NCI-H2029 (cell line): ENCODE results near the gene PLG.
"Not testable (repeated sequence)": the region's sequence is repeated elsewhere in the genome, so short reads cannot be mapped to it uniquely, and the experiment has no call there.

Source experiments
- DNase-seq: peaks from one replicate; lab custom pipeline; 2025; lab: John Stamatoyannopoulos, UW

Gene PLG

GRCh38 chr6:160775792-160776580, 73.9 kb downstream of the PLG start:
- DNase-seq = no peak

DNA sequence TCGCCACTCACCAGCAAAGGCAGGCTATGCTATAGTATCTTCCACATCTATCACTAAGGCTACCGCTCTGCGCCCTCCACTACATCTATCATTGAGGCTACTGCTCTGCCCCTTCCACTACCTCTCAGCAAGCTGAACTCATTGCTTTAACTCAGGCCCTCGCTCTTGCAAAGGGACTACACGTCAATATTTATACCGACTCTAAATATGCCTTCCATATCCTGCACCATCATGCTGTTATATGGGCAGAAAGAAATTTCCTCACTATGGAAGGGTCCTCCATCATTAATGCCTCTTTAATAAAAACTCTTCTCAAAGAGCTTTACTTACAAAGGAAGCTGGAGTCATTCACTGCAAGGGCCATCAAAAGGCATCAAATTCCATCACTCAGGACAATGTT, 77.1 kb downstream of the PLG start:
- not testable (repeated sequence) for DNase-seq

GRCh38 chr6:160780656-160781055, 78.6 kb downstream of the PLG start:
- DNase-seq = not testable (repeated sequence)

DNA sequence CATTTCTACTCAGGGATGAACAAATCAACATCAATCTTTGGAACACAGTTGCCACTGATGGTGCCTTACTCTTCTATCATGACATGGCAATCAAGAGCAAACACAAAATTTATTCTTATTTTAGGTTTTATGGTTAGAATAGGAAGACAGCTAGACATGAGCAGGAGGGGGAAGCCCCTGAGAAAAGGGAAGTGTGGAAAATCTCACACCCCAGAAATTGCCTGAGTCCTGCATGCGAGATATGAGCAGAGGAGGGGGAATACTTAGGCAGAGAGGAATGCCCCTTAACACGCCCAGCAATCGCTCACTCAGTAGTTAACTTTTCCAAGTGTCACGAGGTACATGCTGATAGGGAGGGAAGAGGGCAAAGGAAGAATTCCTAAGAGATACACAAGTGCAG, 79.3 kb downstream of the PLG start:
- no peak for DNase-seq

GRCh38 chr6:160782228-160782627, 80.2 kb downstream of the PLG start:
- no peak for DNase-seq

- no peak for DNase-seq
Measured at GRCh38 chr6:160783741-160784140, 81.7 kb downstream of the PLG start.

- DNase-seq = not testable (repeated sequence)
Measured at GRCh38 chr6:160788126-160788525, 86.1 kb downstream of the PLG start.

- DNase-seq = no peak
Measured at GRCh38 chr6:160788806-160789205, 86.8 kb downstream of the PLG start.

GRCh38 chr6:160789263-160790027, 87.4 kb downstream of the PLG start:
- no peak for DNase-seq

DNA sequence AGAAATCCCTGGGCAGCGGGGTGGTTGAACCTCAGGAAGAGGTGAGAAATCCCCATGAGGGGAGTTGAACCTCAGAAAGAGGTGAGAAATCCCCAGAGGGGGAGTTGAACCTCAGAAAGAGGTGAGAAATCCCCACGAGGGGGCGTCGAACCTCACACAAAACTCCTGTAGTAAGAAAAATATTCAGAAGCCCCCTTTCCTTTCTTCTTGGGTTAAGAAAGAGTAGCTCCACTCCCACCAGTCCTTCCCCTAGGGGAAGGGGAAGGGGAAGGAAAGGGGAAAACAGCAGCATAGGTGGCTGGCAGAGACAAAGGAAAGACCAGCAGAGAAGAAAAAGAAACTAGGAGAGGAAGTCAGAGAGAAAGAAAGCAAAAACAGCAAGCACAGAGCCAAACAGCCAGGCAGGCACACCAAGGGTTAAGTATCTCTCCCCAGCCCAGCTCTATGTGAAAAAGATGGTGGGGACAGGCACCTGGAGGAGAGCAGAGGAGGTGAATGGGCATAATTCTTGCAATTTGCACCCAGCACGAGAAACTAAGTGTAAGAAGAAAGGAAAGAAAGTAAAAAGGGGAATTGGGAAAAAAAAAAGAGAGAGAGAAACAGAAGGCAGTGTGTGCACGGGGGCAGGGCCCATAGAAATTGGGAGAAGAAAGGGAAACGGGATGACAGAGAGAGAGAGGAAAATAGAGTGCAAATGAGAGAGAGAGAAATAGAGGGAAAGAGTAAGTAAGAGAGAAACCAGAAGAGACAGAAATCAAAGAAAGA, 88.2 kb downstream of the PLG start:
- no peak for DNase-seq

GRCh38 chr6:160791459-160791858, 89.4 kb downstream of the PLG start:
- no peak for DNase-seq

DNA sequence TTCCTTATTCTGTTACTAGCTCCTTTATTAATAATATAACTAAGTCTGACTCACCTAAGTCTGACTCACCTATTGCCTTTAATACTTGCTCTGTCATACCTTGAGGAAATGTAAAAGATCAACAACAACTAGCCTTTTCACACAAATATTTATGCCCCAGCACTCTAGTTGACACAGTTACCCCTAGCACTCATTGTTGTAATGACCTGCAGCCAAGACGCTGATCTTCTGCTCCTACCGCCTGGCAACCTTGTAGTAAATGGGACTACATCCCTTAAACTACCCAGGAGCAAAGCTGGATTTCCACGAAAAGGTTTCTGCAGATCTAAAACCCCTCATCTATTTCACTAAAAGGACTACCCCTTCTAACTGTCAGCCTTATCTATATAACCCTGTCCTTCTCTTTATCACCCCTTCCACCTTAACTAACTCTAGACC, 90.0 kb downstream of the PLG start:
- no peak for DNase-seq

- DNase-seq = no peak
Measured at GRCh38 chr6:160792708-160793107, 90.7 kb downstream of the PLG start.

DNA sequence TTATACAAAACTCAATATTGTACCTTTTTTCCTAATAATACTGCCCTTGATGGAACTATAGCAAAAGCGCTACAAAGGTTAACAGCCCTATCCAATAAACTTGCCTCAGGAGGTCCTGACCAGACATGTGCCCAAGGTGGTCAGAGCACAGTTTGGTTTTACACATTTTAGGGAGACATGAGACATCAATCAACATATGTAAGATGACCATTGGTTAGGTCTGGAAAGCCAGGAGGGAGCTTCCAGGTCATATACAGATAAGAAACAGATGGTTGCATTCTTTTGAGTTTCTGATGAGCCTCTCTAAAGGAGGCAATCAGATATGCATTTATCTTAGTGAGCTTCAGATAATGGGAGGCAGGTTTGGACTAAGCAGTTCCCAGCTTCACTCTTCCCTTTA, 91.6 kb downstream of the PLG start:
- no peak for DNase-seq

DNA sequence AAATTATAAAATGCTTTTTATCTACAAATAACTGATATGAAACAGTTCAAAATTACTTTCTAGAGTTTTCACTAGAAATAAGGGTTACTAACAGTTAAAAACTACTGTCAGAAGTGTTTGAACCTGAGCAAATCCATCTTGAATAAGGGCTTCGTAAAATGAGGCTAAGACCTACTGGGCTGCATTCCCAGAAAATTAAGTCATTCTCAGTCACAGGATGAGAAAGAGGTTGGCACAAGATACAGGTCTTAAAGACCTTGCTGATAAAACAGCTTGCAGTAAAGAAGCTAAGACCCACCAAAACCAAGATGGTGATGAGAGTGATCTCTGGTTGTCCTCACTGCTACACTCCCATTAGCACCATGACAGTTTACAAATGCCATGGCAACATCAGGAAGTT, 93.7 kb downstream of the PLG start:
- DNase-seq = no peak

- DNase-seq = no peak
Measured at GRCh38 chr6:160798625-160799024, 96.6 kb downstream of the PLG start.

DNA sequence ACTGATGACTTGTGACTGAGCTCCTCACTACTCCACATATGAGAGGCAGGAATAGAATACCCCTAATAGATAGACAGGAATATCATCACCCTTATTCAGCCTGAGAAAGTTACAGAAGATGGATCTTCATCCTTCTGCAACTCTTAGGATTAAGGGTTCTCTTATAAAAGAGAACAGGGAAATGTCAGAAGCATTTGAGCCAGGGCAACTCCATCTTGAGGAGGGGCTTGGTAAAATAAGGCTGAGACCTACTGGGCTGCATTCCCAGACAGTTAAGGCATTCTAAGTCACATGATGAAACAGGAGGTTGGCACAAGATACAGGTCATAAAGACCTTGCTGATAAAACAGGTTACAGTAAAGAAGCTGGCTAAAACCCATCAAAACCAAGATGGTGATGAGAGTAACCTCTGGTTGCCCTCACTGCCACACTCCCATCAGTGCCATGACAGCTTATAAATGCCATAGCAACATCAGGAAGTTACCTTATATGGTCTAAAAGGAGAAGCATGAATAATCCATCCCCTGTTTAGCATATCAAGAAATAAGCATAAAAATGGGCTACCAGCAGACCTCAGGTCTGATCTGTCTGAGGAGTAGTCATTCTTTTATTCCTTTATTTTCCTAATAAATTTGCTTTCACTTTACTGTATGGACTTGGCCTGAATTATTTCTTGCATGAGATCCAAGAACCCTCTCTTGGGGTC, 97.9 kb downstream of the PLG start:
- no peak for DNase-seq

GRCh38 chr6:160801418-160801817, 99.4 kb downstream of the PLG start:
- no peak for DNase-seq

- DNase-seq = not testable (repeated sequence)
Measured at GRCh38 chr6:160802049-160802448, 100.0 kb downstream of the PLG start.
